ENCODE data around the gene SULT1A1. TPM values are rescaled to one million over a fixed set of nuclear protein-coding genes. Genes with fewer than 3 reads are reported as not detected.
"Not testable (repeated sequence)": the region's sequence is repeated elsewhere in the genome, so short reads cannot be mapped to it uniquely, and the experiment has no call there.

The SULT1A1 gene
- total and polyA plus RNA-seq, 2 of the 4 experiments (the other 2 are of a cell fraction): 1.2 to 1.6 TPM

DNA sequence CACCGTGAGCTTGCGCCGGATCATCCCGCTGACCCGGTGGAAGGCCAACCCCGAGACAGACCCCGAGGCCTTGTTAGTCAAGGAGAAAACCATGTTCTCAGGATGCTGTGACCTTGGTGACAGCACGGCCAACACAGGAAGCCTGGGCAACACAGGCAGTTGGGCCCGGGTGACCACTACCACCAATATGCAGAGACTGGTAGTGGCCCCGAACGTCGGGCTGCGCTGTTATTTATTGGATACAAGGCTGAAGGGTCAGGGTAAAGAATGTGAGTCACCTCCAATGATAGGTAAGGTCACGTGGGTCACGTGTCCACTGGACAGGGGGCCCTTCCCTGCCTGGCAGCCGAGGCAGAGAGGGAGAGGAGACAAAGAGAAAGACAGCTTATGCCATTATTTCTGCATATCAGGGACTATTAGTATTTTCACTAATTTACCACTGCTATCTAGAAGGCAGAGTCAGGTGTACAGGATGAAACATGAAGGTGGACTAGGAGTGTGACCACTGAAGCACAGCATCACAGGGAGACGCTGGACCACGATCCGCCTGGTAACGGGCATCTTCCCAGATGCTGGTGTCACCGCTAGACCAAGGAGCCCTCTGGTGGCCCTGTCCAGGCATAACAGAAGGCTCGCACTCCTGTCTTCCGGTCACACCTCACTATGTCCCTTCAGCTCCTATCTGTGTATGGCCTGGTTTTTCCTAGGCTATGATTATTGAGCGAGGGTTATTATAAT, 5.8 kb upstream of the SULT1A1 start:
- H2AK9ac ChIP-seq (replicated peaks; ENCODE audit: low read depth, low read length, poor library complexity); H2BK20ac ChIP-seq (ENCODE audit: low read depth, low read length); H3K23ac ChIP-seq (ENCODE audit: low read depth, low read length); CTCF ChIA-PET; H3K4ac ChIP-seq (ENCODE audit: low read depth, low read length); H4K5ac ChIP-seq (ENCODE audit: low read depth, low read length); H2BK5ac ChIP-seq (ENCODE audit: low read depth, low read length, poor library complexity, severe bottlenecking); H3K36me3 ChIP-seq (ENCODE audit: control insufficient read depth, insufficient read depth, low read length); POLR2A ChIA-PET (ENCODE audit: unreplicated experiment); BruUV-seq (replicated peaks); H4K91ac ChIP-seq (ENCODE audit: insufficient read depth, low read depth, low read length); H4K20me1 ChIP-seq (ENCODE audit: insufficient read depth, low read length); H3K9me3 ChIP-seq (ENCODE audit: control insufficient read depth, insufficient read depth, low read length); H2BK120ac ChIP-seq (ENCODE audit: low read depth, low read length); H2AFZ ChIP-seq (replicated peaks; ENCODE audit: low read length, poor library complexity); H3K4me2 ChIP-seq (ENCODE audit: low read depth, low read length); H2BK15ac ChIP-seq (ENCODE audit: low read depth, low read length); H3K4me1 ChIP-seq (ENCODE audit: control insufficient read depth, insufficient read depth, low read length); H3K4me3 ChIP-seq (ENCODE audit: insufficient read depth, low read depth, low read length); ATAC-seq (ENCODE audit: low read depth); H4K8ac ChIP-seq (ENCODE audit: low read depth in 2 of 2, low read length in 2 of 2); H3K9ac ChIP-seq (ENCODE audit: low read depth, low read length); H3K27ac ChIP-seq (ENCODE audit: insufficient read depth, low read length); H3K14ac ChIP-seq (replicated peaks; ENCODE audit: low read depth, low read length); dilution Hi-C loops (cut with HindIII; ENCODE audit: low sequenced_read_pairs, unreplicated experiment); H2AK5ac ChIP-seq (ENCODE audit: low read depth, low read length); H3K18ac ChIP-seq (ENCODE audit: low read depth, low read length); H3K56ac ChIP-seq (ENCODE audit: extremely low read depth, insufficient read depth, low read length); H3K79me1 ChIP-seq (ENCODE audit: low read depth in 1 of 2, low read length in 2 of 2); H3K9me1 ChIP-seq (ENCODE audit: insufficient read depth, low read length): not testable (repeated sequence)
- peak; percentile 19 for DNase-seq
- in situ Hi-C loops (cut with MboI; ENCODE audit: low sequenced_read_pairs): loop anchor here (10.0 kb wide), 1 partner anchor 341 kb away; no protein-coding TSS in a partner anchor
- TF ChIP-seq SMC3 (IDR thresholded peaks at IDR 0.05; ENCODE audit: low read depth, low read length) (peak; percentile 58), RAD21 (IDR thresholded peaks at IDR 0.05; ENCODE audit: low read length) (peak; percentile 70)
- TF ChIP-seq, protein P1, sequence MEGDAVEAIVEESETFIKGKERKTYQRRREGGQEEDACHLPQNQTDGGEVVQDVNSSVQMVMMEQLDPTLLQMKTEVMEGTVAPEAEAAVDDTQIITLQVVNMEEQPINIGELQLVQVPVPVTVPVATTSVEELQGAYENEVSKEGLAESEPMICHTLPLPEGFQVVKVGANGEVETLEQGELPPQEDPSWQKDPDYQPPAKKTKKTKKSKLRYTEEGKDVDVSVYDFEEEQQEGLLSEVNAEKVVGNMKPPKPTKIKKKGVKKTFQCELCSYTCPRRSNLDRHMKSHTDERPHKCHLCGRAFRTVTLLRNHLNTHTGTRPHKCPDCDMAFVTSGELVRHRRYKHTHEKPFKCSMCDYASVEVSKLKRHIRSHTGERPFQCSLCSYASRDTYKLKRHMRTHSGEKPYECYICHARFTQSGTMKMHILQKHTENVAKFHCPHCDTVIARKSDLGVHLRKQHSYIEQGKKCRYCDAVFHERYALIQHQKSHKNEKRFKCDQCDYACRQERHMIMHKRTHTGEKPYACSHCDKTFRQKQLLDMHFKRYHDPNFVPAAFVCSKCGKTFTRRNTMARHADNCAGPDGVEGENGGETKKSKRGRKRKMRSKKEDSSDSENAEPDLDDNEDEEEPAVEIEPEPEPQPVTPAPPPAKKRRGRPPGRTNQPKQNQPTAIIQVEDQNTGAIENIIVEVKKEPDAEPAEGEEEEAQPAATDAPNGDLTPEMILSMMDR (conservative IDR thresholded peaks at IDR 0.05; ENCODE audit: low read depth, low read length): peak; percentile 57
- H3K27me3 ChIP-seq (ENCODE audit: control insufficient read depth, insufficient read depth, low read length): peaks cover 12% of the 10 kb centered on the region
- intact Hi-C loops (cut with micrococcal nuclease): loop anchor here (5.0 kb wide), 2 partner anchors 78 to 338 kb away; partner anchors contain the start of gene NUPR1
- WGBS, 2 experiments (ENCODE audit: extremely low coverage in 2 of 2, insufficient read length in 1 of 2): no CpG with 5 or more reads among the region's 24 CpGs

DNA sequence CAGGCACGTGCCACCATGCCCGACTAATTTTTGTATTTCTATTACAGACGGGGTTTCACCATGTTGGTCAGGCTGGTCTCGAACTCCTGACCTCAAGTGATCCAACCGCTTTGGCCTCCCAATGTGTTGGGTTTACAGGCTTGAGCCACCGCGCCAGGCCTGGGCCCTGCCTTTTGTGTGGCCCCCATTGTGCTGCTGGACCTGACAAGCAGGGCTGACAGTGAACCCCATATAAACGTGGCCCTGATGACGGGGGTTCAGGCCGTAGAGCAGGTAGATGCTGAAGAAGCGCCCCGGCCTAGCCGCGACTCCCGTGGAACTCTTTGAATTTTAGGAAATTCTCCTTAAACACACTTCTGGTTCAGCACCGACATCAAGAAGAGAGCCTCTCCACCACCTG, 4.7 kb upstream of the SULT1A1 start:
- in situ Hi-C loops (cut with MboI; ENCODE audit: low sequenced_read_pairs): loop anchor here (10.0 kb wide), 1 partner anchor 340 kb away; no protein-coding TSS in a partner anchor
- H4K5ac ChIP-seq (ENCODE audit: low read depth, low read length); H4K91ac ChIP-seq (ENCODE audit: insufficient read depth, low read depth, low read length); H2BK5ac ChIP-seq (ENCODE audit: low read depth, low read length, poor library complexity, severe bottlenecking); H3K9ac ChIP-seq (ENCODE audit: low read depth, low read length); DNase-seq; CTCF ChIA-PET; BruUV-seq (replicated peaks); H3K9me1 ChIP-seq (ENCODE audit: insufficient read depth, low read length); ATAC-seq (ENCODE audit: low read depth); H3K18ac ChIP-seq (ENCODE audit: low read depth, low read length); H3K4me2 ChIP-seq (ENCODE audit: low read depth, low read length); H3K9me3 ChIP-seq (ENCODE audit: control insufficient read depth, insufficient read depth, low read length); H3K56ac ChIP-seq (ENCODE audit: extremely low read depth, insufficient read depth, low read length); H3K79me1 ChIP-seq (ENCODE audit: low read depth in 1 of 2, low read length in 2 of 2); H3K4ac ChIP-seq (ENCODE audit: low read depth, low read length); H2BK20ac ChIP-seq (ENCODE audit: low read depth, low read length); dilution Hi-C loops (cut with HindIII; ENCODE audit: low sequenced_read_pairs, unreplicated experiment); H4K8ac ChIP-seq (ENCODE audit: low read depth in 2 of 2, low read length in 2 of 2); H2BK120ac ChIP-seq (ENCODE audit: low read depth, low read length); H2AK5ac ChIP-seq (ENCODE audit: low read depth, low read length); H2AK9ac ChIP-seq (replicated peaks; ENCODE audit: low read depth, low read length, poor library complexity); H3K4me1 ChIP-seq (ENCODE audit: control insufficient read depth, insufficient read depth, low read length); POLR2A ChIA-PET (ENCODE audit: unreplicated experiment); H3K14ac ChIP-seq (replicated peaks; ENCODE audit: low read depth, low read length); intact Hi-C loops (cut with micrococcal nuclease); H3K23ac ChIP-seq (ENCODE audit: low read depth, low read length); H3K27ac ChIP-seq (ENCODE audit: insufficient read depth, low read length); H2AFZ ChIP-seq (replicated peaks; ENCODE audit: low read length, poor library complexity); H2BK15ac ChIP-seq (ENCODE audit: low read depth, low read length); H4K20me1 ChIP-seq (ENCODE audit: insufficient read depth, low read length); H3K36me3 ChIP-seq (ENCODE audit: control insufficient read depth, insufficient read depth, low read length); H3K4me3 ChIP-seq (ENCODE audit: insufficient read depth, low read depth, low read length): not testable (repeated sequence)
- H3K27me3 ChIP-seq (ENCODE audit: control insufficient read depth, insufficient read depth, low read length): peaks cover 17% of the 10 kb centered on the region
- WGBS, 2 experiments (ENCODE audit: extremely low coverage in 2 of 2, insufficient read length in 1 of 2): no CpG with 5 or more reads among the region's 16 CpGs

Measured in IMR-90 (cell line).